ENCODE data around the gene SSMEM1. TPM values are rescaled to one million over a fixed set of nuclear protein-coding genes. Genes with fewer than 3 reads are reported as not detected.
"Not testable (repeated sequence)": the region's sequence is repeated elsewhere in the genome, so short reads cannot be mapped to it uniquely, and the experiment has no call there.

Gene SSMEM1
- total RNA-seq, 1 donor from 2014 or later: not detected

GRCh38 chr7:130249626-130250025, 42.0 kb downstream of the SSMEM1 start:
- not testable (repeated sequence) for H3K4me3 Mint-ChIP-seq (ENCODE audit: unreplicated experiment); H3K4me1 Mint-ChIP-seq (ENCODE audit: low read depth, unreplicated experiment); H3K27ac Mint-ChIP-seq (ENCODE audit: unreplicated experiment); H3K9me3 Mint-ChIP-seq (ENCODE audit: unreplicated experiment); DNase-seq; H3K27me3 Mint-ChIP-seq (ENCODE audit: unreplicated experiment)
- peaks cover 27% of the 10 kb centered on the region for H3K36me3 Mint-ChIP-seq (ENCODE audit: unreplicated experiment)

- H3K9me3 Mint-ChIP-seq (ENCODE audit: unreplicated experiment): peaks cover 9% of the 10 kb centered on the region
- no peak for DNase-seq
- no peak overlapping the region for H3K4me3 Mint-ChIP-seq (ENCODE audit: unreplicated experiment)
- no peak overlapping the region for H3K27ac Mint-ChIP-seq (ENCODE audit: unreplicated experiment)
- no peak for TF ChIP-seq CTCF (IDR thresholded peaks at IDR 0.05; ENCODE audit: partially characterized antibody, unreplicated experiment)
- H3K4me1 Mint-ChIP-seq (ENCODE audit: low read depth, unreplicated experiment): peaks cover 2% of the 10 kb centered on the region
- peaks cover 3% of the 10 kb centered on the region for H3K27me3 Mint-ChIP-seq (ENCODE audit: unreplicated experiment)
- peaks cover 26% of the 10 kb centered on the region for H3K36me3 Mint-ChIP-seq (ENCODE audit: unreplicated experiment)
Observed at GRCh38 chr7:130254555-130254954, 46.9 kb downstream of the SSMEM1 start.

DNA sequence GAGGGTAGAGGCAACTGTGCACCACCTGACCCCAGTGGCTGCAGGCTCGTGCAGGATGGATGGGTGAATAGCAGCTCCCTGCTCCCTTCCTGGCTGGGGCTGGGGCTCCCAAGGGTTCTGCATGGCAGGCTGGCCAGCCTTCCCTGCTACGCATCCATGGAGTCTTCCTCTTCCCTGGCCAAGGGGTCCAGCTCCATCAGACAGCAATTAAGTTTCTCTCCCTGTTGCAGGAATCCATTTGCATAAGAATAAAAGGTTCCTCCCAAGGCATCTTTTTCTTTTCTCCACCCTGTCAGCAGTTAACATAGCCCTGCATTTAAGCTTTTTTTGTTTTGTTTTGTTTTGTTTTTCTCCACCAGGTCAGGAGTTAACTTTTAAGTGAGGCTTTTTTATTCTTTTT, 49.0 kb downstream of the SSMEM1 start:
- TF ChIP-seq CTCF (IDR thresholded peaks at IDR 0.05; ENCODE audit: partially characterized antibody, unreplicated experiment): no peak
- Mint-ChIP-seq H3K27me3 (ENCODE audit: unreplicated experiment) (peaks cover 2% of the 10 kb centered on the region), H3K9me3 (ENCODE audit: unreplicated experiment) (peaks cover 8% of the 10 kb centered on the region), H3K36me3 (ENCODE audit: unreplicated experiment) (peaks cover 22% of the 10 kb centered on the region), H3K4me3 (ENCODE audit: unreplicated experiment) (no peak overlapping the region), H3K27ac (ENCODE audit: unreplicated experiment) (no peak overlapping the region), H3K4me1 (ENCODE audit: low read depth, unreplicated experiment) (peaks cover 2% of the 10 kb centered on the region)
- no peak for DNase-seq

GRCh38 chr7:130258494-130259078, 50.9 kb downstream of the SSMEM1 start:
- no peak for DNase-seq
- peaks cover 2% of the 10 kb centered on the region for H3K27me3 Mint-ChIP-seq (ENCODE audit: unreplicated experiment)

GRCh38 chr7:130262448-130262847, 54.8 kb downstream of the SSMEM1 start:
- Mint-ChIP-seq H3K27me3 (ENCODE audit: unreplicated experiment) (no peaks in the 10 kb centered on the region), H3K4me3 (ENCODE audit: unreplicated experiment) (no peak overlapping the region), H3K4me1 (ENCODE audit: low read depth, unreplicated experiment) (peaks cover 2% of the 10 kb centered on the region), H3K9me3 (ENCODE audit: unreplicated experiment) (peaks cover 5% of the 10 kb centered on the region), H3K27ac (ENCODE audit: unreplicated experiment) (no peak overlapping the region), H3K36me3 (ENCODE audit: unreplicated experiment) (peaks cover 5% of the 10 kb centered on the region)
- DNase-seq: no peak
- TF ChIP-seq CTCF (IDR thresholded peaks at IDR 0.05; ENCODE audit: partially characterized antibody, unreplicated experiment): no peak

More at GRCh38 chr7:130258494-130259078, 50.9 kb downstream of the SSMEM1 start:
- no peak for TF ChIP-seq CTCF (IDR thresholded peaks at IDR 0.05; ENCODE audit: partially characterized antibody, unreplicated experiment)
- no peak overlapping the region for H3K27ac Mint-ChIP-seq (ENCODE audit: unreplicated experiment)
- peaks cover 7% of the 10 kb centered on the region for H3K9me3 Mint-ChIP-seq (ENCODE audit: unreplicated experiment)
- H3K4me1 Mint-ChIP-seq (ENCODE audit: low read depth, unreplicated experiment): peaks cover 2% of the 10 kb centered on the region
- no peak overlapping the region for H3K4me3 Mint-ChIP-seq (ENCODE audit: unreplicated experiment)
- peaks cover 12% of the 10 kb centered on the region for H3K36me3 Mint-ChIP-seq (ENCODE audit: unreplicated experiment)
